GM12874 (cell line): ENCODE data around the gene HS3ST3A1.

Experiments used
- TF ChIP-seq, protein P1 (sequence below): IDR thresholded peaks from 2 replicates; pipeline ENCODE4 v1.5.1; 2011; ENCODE audit warnings: low read depth, mild to moderate bottlenecking, control low read depth, low read length, moderate library complexity; ENCODE audit not compliant: insufficient read depth

HS3ST3A1 gene

DNA sequence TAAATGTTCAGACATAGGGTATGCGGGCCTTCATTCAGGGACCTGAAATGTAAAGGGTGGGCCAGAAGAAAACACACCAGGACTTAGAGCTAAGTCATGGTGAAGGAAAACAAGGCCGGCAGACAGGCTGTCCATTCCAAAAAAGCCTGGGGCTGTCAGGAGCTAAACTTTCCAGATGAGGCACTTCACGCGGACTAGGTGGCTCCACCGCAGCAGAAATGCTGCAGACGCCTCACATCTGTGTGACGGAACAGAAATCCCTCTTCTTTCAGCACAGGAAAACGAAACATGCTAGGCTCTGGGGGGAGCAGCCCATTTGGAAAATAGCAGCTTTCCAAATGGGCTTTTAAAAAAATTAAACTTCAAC lies 88.7 kb downstream of the HS3ST3A1 start:
- TF ChIP-seq, protein P1, sequence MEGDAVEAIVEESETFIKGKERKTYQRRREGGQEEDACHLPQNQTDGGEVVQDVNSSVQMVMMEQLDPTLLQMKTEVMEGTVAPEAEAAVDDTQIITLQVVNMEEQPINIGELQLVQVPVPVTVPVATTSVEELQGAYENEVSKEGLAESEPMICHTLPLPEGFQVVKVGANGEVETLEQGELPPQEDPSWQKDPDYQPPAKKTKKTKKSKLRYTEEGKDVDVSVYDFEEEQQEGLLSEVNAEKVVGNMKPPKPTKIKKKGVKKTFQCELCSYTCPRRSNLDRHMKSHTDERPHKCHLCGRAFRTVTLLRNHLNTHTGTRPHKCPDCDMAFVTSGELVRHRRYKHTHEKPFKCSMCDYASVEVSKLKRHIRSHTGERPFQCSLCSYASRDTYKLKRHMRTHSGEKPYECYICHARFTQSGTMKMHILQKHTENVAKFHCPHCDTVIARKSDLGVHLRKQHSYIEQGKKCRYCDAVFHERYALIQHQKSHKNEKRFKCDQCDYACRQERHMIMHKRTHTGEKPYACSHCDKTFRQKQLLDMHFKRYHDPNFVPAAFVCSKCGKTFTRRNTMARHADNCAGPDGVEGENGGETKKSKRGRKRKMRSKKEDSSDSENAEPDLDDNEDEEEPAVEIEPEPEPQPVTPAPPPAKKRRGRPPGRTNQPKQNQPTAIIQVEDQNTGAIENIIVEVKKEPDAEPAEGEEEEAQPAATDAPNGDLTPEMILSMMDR = no peak

DNA sequence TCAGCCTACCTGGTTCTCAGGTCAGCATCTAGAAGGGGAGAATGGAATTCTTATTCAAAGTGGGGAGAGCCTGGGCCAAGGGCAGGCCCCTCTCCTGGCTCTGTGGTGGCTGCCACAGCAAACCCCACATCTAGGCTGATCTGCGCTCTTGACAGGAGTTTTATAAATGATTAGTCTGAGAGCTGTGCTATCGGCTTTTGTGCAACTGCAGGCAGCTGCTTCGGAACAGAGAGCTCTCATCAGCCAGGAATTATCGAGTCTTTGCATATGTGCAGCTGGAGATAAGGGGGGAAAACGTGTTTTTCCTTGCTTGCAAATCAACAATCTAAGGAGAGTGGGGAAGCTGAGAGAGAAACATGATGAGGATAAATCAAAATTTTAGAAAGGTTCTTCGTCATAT lies 91.7 kb downstream of the HS3ST3A1 start:
- TF ChIP-seq, protein P1 = no peak

DNA sequence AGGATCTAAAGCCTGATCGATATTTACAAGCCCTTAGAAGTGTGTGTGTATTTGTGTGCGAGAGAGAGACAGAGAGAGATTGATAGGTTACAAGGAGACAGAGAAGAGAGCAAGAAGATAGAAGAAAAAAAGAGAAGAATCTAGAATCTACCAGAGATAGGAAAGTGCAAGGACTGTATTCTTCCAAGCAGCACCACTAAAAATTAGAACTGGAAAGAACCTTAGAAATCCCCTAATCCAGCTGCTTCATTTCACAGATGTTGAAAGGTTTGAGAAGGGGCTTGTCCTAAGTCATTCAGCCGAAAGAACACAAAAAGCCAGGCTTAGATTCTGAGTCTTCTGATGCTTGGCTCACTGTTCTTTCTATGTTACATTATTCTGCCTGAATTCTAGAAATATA lies 92.2 kb downstream of the HS3ST3A1 start:
- TF ChIP-seq, protein P1 = no peak

DNA sequence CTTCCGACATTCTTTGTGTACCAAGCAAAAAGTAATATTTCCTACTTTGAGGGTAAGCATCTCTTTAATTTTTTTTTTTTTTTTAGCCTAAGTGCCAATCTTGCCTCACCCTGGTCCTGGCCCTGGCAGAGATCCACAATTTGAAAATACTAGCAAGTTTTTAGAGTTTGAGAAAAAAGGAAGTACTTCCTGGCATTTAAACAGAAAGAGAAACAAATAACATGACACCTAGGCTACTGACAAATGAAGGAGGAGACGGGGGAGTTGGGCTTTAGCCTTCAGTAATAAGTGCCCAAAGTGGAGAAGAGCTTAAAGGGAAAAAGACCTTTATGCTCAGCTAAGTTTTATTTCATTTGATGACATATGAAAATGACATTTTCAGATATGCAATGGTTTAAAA lies 92.8 kb downstream of the HS3ST3A1 start:
- TF ChIP-seq, protein P1 = no peak

DNA sequence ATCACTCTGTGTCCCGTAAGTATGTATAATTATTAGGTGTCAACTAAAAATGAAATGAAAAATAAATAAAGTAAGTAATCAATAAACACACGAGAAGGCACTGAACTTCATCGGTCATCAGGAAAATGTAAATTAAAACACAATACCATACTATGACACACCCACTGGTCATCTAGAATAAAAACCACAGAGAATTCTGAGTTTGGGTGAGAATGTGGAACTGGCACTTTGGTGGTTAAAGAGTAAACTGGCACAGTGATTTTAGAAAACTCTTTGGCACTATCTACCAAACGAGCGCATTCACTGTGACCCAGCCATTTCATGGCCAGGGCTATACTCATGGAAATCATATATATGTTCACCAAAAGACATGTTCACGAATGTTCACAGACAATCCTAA lies 98.2 kb downstream of the HS3ST3A1 start:
- TF ChIP-seq, protein P1 = no peak

DNA sequence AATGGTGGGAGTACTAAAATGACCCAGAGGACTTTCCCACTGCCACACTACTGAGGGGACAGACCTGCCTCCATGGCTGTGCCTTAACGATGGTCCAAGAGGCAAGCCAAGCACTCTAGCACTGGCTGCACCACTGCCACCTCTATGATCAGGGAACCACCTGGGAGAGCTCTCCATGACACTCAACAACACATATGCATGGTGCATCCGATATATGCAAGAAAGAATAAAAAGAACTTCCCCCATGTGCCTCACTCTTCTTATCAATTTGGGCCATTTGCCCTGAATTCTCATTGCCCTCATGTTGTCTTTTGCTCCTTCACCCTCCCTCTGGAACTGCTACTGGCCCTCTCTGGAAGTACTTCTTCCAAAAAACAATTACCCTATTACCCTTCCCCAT lies 99.5 kb downstream of the HS3ST3A1 start:
- TF ChIP-seq, protein P1 = no peak

DNA sequence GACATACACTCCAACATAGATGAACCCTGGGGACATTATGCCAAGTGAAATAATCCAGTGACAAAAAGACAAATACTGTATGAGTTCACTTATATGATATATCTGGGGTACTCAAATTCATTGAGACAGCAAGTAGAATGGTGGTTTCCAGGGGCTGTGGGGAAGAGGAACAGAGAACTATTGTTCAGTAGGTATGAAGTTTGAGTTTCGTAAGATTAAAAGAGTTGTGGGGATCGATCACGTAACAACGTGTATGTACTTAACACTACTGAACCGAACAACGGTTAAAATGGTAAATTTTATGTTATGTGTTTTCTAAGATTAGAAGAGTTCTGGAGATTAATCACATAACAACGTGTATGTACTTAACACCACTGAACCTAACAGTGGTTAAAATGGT lies 100.8 kb downstream of the HS3ST3A1 start:
- TF ChIP-seq, protein P1 = no peak

DNA sequence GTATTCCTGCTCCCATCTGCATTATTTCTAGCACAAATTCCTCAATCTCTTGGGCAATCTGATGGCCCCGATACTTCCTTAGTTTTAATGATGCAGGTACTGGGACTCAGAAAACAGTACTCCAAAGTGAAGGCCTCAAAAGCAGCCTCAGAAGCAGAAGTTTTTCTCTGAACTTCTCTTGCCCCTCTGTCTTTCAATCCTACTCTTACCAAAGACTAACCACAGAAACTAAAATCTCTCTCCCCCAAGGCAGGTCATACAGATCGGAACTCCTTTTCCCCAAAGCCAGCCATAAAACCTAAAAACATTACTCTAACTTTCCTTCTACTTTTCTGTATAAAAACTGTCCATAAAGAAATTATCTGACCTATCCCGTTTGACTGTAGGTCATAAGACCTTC lies 103.5 kb downstream of the HS3ST3A1 start:
- TF ChIP-seq, protein P1 = no peak
